22Rv1 (cell line): Measurements from ENCODE around the gene LRRC14B.

Experiments used
- CTCF ChIP-seq: fragments of 450-650 bp; IDR thresholded peaks from 2 replicates; pipeline ENCODE4 v1.5.1; 2017; ENCODE audit warnings: mild to moderate bottlenecking
- ZFX ChIP-seq: fragments of 450-650 bp; IDR thresholded peaks from 2 replicates; pipeline ENCODE4 v1.6.1; 2017; ENCODE audit warnings: antibody characterized with exemption, borderline replicate concordance

DNA sequence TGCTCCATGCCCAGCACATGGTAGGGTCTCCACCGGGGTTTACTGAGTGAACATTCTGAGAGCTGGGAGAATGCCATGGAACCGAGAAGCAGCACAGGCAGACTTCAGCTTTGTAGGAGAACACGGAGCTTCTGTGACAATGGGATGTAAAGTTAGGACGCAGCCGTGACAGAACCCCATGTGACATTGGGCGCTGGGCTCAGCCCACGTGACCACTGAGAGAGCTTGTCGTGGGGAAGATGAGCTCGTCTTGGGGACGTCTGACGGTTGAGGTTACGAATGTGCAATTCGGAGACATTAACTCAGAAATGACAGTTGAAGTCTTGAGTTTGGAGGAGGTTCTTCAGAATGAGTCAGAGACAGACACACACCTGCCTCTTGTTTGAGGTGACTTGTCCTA, 40.4 kb downstream of the LRRC14B start:
- TF ChIP-seq CTCF (no peak), ZFX (no peak)
